SK-N-SH (cell line): ENCODE results near the gene FLT3LG. TPM values are rescaled to one million over a fixed set of nuclear protein-coding genes. Genes with fewer than 3 reads are reported as not detected.

Experiments
- CTCF ChIA-PET: fragments of 300-600, 350-600 bp; formaldehyde crosslinking; extraction: SDS; loops from one replicate; lab custom pipeline; 2021; lab: Yijun Ruan, JAX
- POLR2A ChIA-PET: fragments of 350-600 bp; sonication (Branson Sonifier 250); formaldehyde crosslinking; extraction: SDS; loops from one replicate; lab custom pipeline; 2020; ENCODE audit warnings: antibody characterized with exemption, inconsistent platforms; lab: Yijun Ruan, JAX
- DNase-seq: peaks from one replicate; pipeline ENCODE4 v3.0.0; 2012
- H2AFZ ChIP-seq: fragments of 200-600 bp; sonication (generic); 2 replicates; pipeline ENCODE4 v1.8.1; 2016; ENCODE audit warnings: antibody characterized with exemption, mild to moderate bottlenecking, low read depth
- H3F3A ChIP-seq: fragments of 200-600 bp; sonication (generic); replicated peaks from 2 replicates; pipeline ENCODE3; 2016; ENCODE audit warnings: antibody characterized with exemption, mild to moderate bottlenecking; ENCODE audit not compliant: insufficient read depth
- H3K27ac ChIP-seq, 2 experiments: fragments of 200-500 bp in 1 of 2; fragments of 200-600 bp in 1 of 2; sonication (Bioruptor generic) in 1 of 2; sonication (generic), shearing (Covaris generic) in 1 of 2; 2 replicates each; pipeline versions ENCODE4 v1.5.1 to v1.6.1; 2014 to 2016; ENCODE audit warnings: low read depth in 2 of 2, inconsistent platforms in 1 of 2, low read length in 1 of 2, mild to moderate bottlenecking in 1 of 2, mixed read lengths in 1 of 2
- H3K27me3 ChIP-seq: fragments of 200-600 bp; sonication (generic), shearing (Covaris generic); 2 replicates; pipeline ENCODE4 v1.6.1; 2016; ENCODE audit warnings: mixed run types; ENCODE audit not compliant: insufficient read depth
- H3K36me3 ChIP-seq, 2 experiments: fragments of 200-500 bp in 1 of 2; fragments of 200-600 bp in 1 of 2; sonication (Bioruptor generic) in 1 of 2; sonication (generic) in 1 of 2; replicated peaks in 1 of 2; 2 replicates each; pipeline versions ENCODE3 to v1.5.1; 2014 to 2016; ENCODE audit warnings: low read length in 1 of 2, mild to moderate bottlenecking in 1 of 2; ENCODE audit not compliant: insufficient read depth in 2 of 2, control insufficient read depth in 1 of 2
- H3K4me1 ChIP-seq, 2 experiments: fragments of 200-500 bp in 1 of 2; fragments of 200-600 bp in 1 of 2; sonication (Bioruptor generic) in 1 of 2; sonication (generic), shearing (Covaris generic) in 1 of 2; 2 replicates each; pipeline versions ENCODE4 v1.5.1 to v1.6.1; 2014 to 2016; ENCODE audit warnings: low read depth in 1 of 2, low read length in 1 of 2, mixed run types in 1 of 2; ENCODE audit not compliant: insufficient read depth in 2 of 2, control insufficient read depth in 1 of 2
- H3K4me2 ChIP-seq: fragments of 200-600 bp; sonication (generic), shearing (Covaris generic); 2 replicates; pipeline ENCODE4 v1.6.1; 2017; ENCODE audit warnings: mixed run types
- H3K4me3 ChIP-seq, 2 experiments: fragments of 200-500 bp in 1 of 2; fragments of 200-600 bp in 1 of 2; sonication (Bioruptor generic) in 1 of 2; sonication (generic), shearing (Covaris generic) in 1 of 2; 2 replicates each; pipeline versions ENCODE4 v1.5.1 to v1.8.1; 2014 to 2016; ENCODE audit warnings: low read depth in 2 of 2, inconsistent platforms in 1 of 2, low read length in 1 of 2, mild to moderate bottlenecking in 1 of 2, mixed read lengths in 1 of 2, moderate library complexity in 1 of 2
- H3K79me2 ChIP-seq: fragments of 200-600 bp; sonication (generic); 2 replicates; pipeline ENCODE4 v1.8.1; 2017; ENCODE audit warnings: mild to moderate bottlenecking; ENCODE audit not compliant: insufficient read depth
- H3K9ac ChIP-seq: fragments of 200-600 bp; sonication (generic); 2 replicates; pipeline ENCODE4 v1.6.1; 2017; ENCODE audit warnings: mixed run types
- H3K9me2 ChIP-seq: fragments of 200-600 bp; sonication (generic); 2 replicates; pipeline ENCODE4 v1.6.1; 2017; ENCODE audit warnings: mixed run types
- H3K9me3 ChIP-seq: fragments of 200-600 bp; sonication (generic); 2 replicates; pipeline ENCODE4 v1.6.1; 2017; ENCODE audit warnings: mixed run types, mild to moderate bottlenecking, moderate library complexity
- H4K20me1 ChIP-seq: fragments of 200-600 bp; sonication (generic); 2 replicates; pipeline ENCODE4 v1.6.1; 2017; ENCODE audit warnings: mild to moderate bottlenecking, mixed run types; ENCODE audit not compliant: insufficient read depth
- ELF1 ChIP-seq: IDR thresholded peaks from 2 replicates; pipeline ENCODE4 v1.4.0; 2012
- GATA2 ChIP-seq: sonication (generic); formaldehyde crosslinking; IDR thresholded peaks from 2 replicates; pipeline ENCODE4 v1.5.0; 2020; ENCODE audit warnings: mild to moderate bottlenecking, missing genetic modification reagents
- MEF2A ChIP-seq: IDR thresholded peaks from 2 replicates; pipeline ENCODE4 v1.4.0; 2012; ENCODE audit warnings: low read depth, borderline replicate concordance
- RXRA ChIP-seq: IDR thresholded peaks from 2 replicates; pipeline ENCODE4 v1.4.0; 2012; ENCODE audit warnings: low read depth, mild to moderate bottlenecking, borderline replicate concordance
- TAF1 ChIP-seq: IDR thresholded peaks from 2 replicates; pipeline ENCODE4 v1.6.1; 2012; ENCODE audit warnings: low read depth, mild to moderate bottlenecking, low read length, moderate library complexity, borderline replicate concordance
- TCF12 ChIP-seq: IDR thresholded peaks from 2 replicates; pipeline ENCODE4 v1.4.0; 2012
- TEAD4 ChIP-seq: IDR thresholded peaks from 2 replicates; pipeline ENCODE4 v1.4.0; 2012; ENCODE audit warnings: mild to moderate bottlenecking, borderline replicate concordance; ENCODE audit not compliant: insufficient read depth
- WGBS: methylation state at CpG from one replicate; pipeline ENCODE4 v1.1.6; 2017; ENCODE audit warnings: low lambda C conversion rate; 5-methylcytosine and 5-hydroxymethylcytosine counted together
- polyA plus RNA-seq, 3 experiments: library from polyadenylated mRNA; depleted of rRNA; stranded (reverse); fragments of >200 nt; gene quantifications; 2 replicates each; pipeline ENCODE4 v1.2.3, GENCODE V29; 2012
- TF ChIP-seq, protein P1 (sequence below): IDR thresholded peaks from 2 replicates; pipeline ENCODE4; 2012
- TF ChIP-seq, protein P2 (sequence below): IDR thresholded peaks from 2 replicates; pipeline ENCODE4 v1.4.0; 2012; ENCODE audit warnings: low read depth, borderline replicate concordance

Gene FLT3LG
- polyA plus RNA-seq, 1 of the 3 experiments (the other 2 are of a cell fraction): 6.4 TPM

DNA sequence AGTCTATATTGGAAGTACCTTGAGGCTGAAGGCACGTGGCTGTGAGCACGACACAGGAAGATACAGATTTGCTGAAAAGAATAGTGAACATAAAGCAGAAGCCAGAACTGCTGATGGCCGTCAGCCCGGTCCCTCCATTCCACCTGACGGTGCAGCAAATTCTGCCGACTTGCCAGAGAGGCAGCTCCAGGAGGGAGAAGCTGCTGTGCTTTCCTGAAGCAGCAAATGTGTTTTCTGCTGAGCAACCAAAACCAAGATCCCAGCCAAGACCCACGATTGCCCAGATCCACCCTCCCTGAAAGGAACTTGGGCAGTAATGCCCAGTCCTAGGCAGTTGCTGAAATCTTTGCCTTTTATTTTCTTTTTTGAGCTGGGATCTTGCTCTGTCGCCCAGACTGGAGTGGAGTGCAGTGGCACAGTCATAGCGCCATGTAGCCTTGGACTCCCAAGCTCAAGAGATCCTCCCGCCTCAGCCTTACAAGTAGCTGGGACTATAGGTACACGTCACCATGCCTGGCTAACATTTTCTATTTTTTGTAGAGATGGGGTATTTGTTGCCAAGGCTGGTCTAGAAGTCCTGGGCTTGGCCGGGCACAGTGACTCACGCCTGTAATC, 46.8 kb downstream of the FLT3LG start:
- TF ChIP-seq TAF1 (no peak), ELF1 (no peak), MEF2A (no peak), RXRA (no peak)
- TF ChIP-seq, protein P1, sequence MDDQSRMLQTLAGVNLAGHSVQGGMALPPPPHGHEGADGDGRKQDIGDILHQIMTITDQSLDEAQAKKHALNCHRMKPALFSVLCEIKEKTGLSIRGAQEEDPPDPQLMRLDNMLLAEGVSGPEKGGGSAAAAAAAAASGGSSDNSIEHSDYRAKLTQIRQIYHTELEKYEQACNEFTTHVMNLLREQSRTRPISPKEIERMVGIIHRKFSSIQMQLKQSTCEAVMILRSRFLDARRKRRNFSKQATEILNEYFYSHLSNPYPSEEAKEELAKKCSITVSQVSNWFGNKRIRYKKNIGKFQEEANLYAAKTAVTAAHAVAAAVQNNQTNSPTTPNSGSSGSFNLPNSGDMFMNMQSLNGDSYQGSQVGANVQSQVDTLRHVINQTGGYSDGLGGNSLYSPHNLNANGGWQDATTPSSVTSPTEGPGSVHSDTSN: no peak
- TF ChIP-seq, protein P2, sequence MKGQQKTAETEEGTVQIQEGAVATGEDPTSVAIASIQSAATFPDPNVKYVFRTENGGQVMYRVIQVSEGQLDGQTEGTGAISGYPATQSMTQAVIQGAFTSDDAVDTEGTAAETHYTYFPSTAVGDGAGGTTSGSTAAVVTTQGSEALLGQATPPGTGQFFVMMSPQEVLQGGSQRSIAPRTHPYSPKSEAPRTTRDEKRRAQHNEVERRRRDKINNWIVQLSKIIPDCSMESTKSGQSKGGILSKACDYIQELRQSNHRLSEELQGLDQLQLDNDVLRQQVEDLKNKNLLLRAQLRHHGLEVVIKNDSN: no peak
- ChIA-PET CTCF (interaction anchor here (0.8 to 1.6 kb wide), 4 partner anchors 13 to 50 kb away, joined by 3 to 7 read pairs (median 4); no protein-coding TSS in a partner anchor), POLR2A (interaction anchor here (0.6 kb wide), 1 partner anchor 28 kb away, joined by 3 read pairs; no protein-coding TSS in a partner anchor)
- no peak overlapping the region for H3K27ac ChIP-seq
- no peaks in the 10 kb centered on the region for H3K9me2 ChIP-seq
- H3K9me3 ChIP-seq: no peaks in the 10 kb centered on the region
- H3K36me3 ChIP-seq: no peaks in the 10 kb centered on the region
- H3K4me2 ChIP-seq: no peak overlapping the region
- H3K9ac ChIP-seq: no peak overlapping the region
- H3K79me2 ChIP-seq: no peaks in the 10 kb centered on the region
- no peaks in the 10 kb centered on the region for H3K27me3 ChIP-seq
- no peak overlapping the region for H2AFZ ChIP-seq
- no peaks in the 10 kb centered on the region for H4K20me1 ChIP-seq
- no peak for DNase-seq
- H3K4me1 ChIP-seq: no peaks in the 10 kb centered on the region
- no peaks in the 10 kb centered on the region for H3F3A ChIP-seq
- H3K4me3 ChIP-seq: no peak overlapping the region
- 90% methylated on average over 13 of the region's 13 CpGs for WGBS

DNA sequence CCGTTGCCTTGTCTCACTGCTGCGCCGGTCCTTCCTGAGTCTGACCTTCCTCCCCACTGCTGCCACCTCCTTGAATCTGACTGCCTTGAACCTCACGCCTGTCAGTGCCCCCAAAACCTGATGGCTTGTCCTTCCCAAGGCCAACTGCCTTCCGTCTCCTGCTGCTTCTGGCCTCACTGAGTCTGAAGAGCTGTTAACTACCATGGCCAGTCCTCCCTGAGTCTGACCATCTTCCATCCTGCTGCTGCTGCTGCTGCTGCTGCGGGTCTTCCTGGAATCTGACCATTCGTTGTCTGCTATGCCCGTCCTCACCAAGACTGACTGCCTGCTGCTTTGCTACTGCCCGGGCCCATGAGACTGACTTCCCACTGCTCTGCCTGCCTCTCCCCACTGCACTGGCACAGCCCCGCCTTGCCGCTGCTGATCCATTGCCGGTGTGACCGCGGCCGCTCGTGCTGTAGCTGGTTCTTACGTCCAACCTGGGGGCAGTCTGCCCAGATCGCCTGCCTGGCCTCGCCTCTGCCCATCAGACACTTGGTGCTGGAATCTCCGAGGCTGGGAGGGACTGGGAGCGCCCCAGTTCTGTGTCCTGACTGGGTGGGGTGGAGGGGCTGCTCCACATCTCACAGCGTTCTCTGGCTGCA, 50.9 kb downstream of the FLT3LG start:
- TF ChIP-seq TCF12 (no peak), TEAD4 (no peak), GATA2 (CRISPR knock-in tag) (no peak)
- DNase-seq: no peak
- H3K4me1 ChIP-seq: peaks cover 0 to 4% of the 10 kb centered on the region in 2 experiments; a peak in 1 of 4 replicates
- H2AFZ ChIP-seq: no peak overlapping the region
- H3K9me2 ChIP-seq: no peaks in the 10 kb centered on the region
- H3K36me3 ChIP-seq: no peaks in the 10 kb centered on the region
- no peaks in the 10 kb centered on the region for H3K27me3 ChIP-seq
- H3K79me2 ChIP-seq: no peaks in the 10 kb centered on the region
- no peak overlapping the region for H3K4me2 ChIP-seq
- no peaks in the 10 kb centered on the region for H3F3A ChIP-seq
- POLR2A ChIA-PET: no interaction called here
- H3K9me3 ChIP-seq: no peaks in the 10 kb centered on the region
- no peak overlapping the region for H3K27ac ChIP-seq
- CTCF ChIA-PET: interaction anchor here (0.7 to 1.6 kb wide), 2 partner anchors 21 to 1203 kb away, joined by 3 to 8 read pairs; a partner anchor contains a TSS
- no peak overlapping the region for H3K9ac ChIP-seq
- H4K20me1 ChIP-seq: no peaks in the 10 kb centered on the region
- 88% methylated on average over 13 of the region's 22 CpGs for WGBS
- H3K4me3 ChIP-seq: no peak overlapping the region
